GM23338 (cell line): ENCODE measurements around the gene TSPAN1. TPM values are rescaled to one million over a fixed set of nuclear protein-coding genes. Genes with fewer than 3 reads are reported as not detected.

ENCODE experiments used
- ATAC-seq: fragments of 200-7000 bp; cut with Tn5 transposase; 3 replicates; pipeline ENCODE4 v1.9.1; 2020
- DNase-seq: peaks from one replicate; pipeline ENCODE4 v3.0.0-alpha.2; 2015; ENCODE audit warnings: low spot score
- H2AFZ ChIP-seq: fragments of 200-600 bp; sonication (generic); 2 replicates; pipeline ENCODE4 v1.8.0; 2016; ENCODE audit warnings: antibody characterized with exemption, mild to moderate bottlenecking, moderate library complexity
- H3F3A ChIP-seq: fragments of 200-600 bp; sonication (generic); replicated peaks from 2 replicates; pipeline ENCODE4 v1.8.0; 2017; ENCODE audit warnings: antibody characterized with exemption, mixed run types, low read depth
- H3K27ac ChIP-seq: fragments of 200-600 bp; sonication (generic); 2 replicates; pipeline ENCODE4 v1.6.1; 2016; ENCODE audit warnings: low read depth
- H3K27me3 ChIP-seq: fragments of 200-600 bp; sonication (generic); 2 replicates; pipeline ENCODE4 v1.8.0; 2016; ENCODE audit warnings: mild to moderate bottlenecking, mixed run types, moderate library complexity; ENCODE audit not compliant: insufficient read depth
- H3K36me3 ChIP-seq: fragments of 200-600 bp; sonication (generic); 2 replicates; pipeline ENCODE4 v1.8.0; 2016; ENCODE audit warnings: mild to moderate bottlenecking; ENCODE audit not compliant: insufficient read depth
- H3K4me1 ChIP-seq: fragments of 200-600 bp; sonication (generic); 2 replicates; pipeline ENCODE4 v1.8.0; 2016; ENCODE audit warnings: mild to moderate bottlenecking, moderate library complexity; ENCODE audit not compliant: insufficient read depth
- H3K4me2 ChIP-seq: fragments of 200-600 bp; sonication (generic); 2 replicates; pipeline ENCODE4 v1.7.1; 2017; ENCODE audit warnings: mixed run types
- H3K4me3 ChIP-seq: fragments of 200-600 bp; sonication (generic); 2 replicates; pipeline ENCODE4 v1.6.1; 2016; ENCODE audit warnings: mixed run types
- H3K79me2 ChIP-seq: fragments of 200-600 bp; sonication (generic); replicated peaks from 2 replicates; pipeline ENCODE4 v1.8.0; 2017; ENCODE audit warnings: mild to moderate bottlenecking; ENCODE audit not compliant: insufficient read depth
- H3K9me2 ChIP-seq: fragments of 200-600 bp; sonication (generic); 2 replicates; pipeline ENCODE4 v1.8.0; 2017; ENCODE audit not compliant: insufficient read depth
- H4K20me1 ChIP-seq: fragments of 200-600 bp; sonication (generic); replicated peaks from 2 replicates; pipeline ENCODE4 v1.8.0; 2017; ENCODE audit warnings: mild to moderate bottlenecking; ENCODE audit not compliant: insufficient read depth
- H3K27ac Mint-ChIP-seq: 2 replicates; pipeline ENCODE4 v1.8.0; 2020; ENCODE audit warnings: inconsistent platforms, mild to moderate bottlenecking, moderate library complexity, mixed read lengths
- H3K27me3 Mint-ChIP-seq: 3 replicates; pipeline ENCODE4 v1.8.0; 2022; ENCODE audit warnings: low read depth, mild to moderate bottlenecking, moderate library complexity, mixed read lengths, inconsistent platforms; ENCODE audit not compliant: insufficient read depth, poor library complexity
- H3K36me3 Mint-ChIP-seq: 3 replicates; pipeline ENCODE4 v1.8.0; 2021; ENCODE audit warnings: low read depth, mild to moderate bottlenecking, inconsistent platforms, moderate library complexity, mixed read lengths
- H3K4me1 Mint-ChIP-seq: 3 replicates; pipeline ENCODE4 v1.8.0; 2020; ENCODE audit warnings: mild to moderate bottlenecking, inconsistent platforms, mixed read lengths
- H3K4me3 Mint-ChIP-seq: 3 replicates; pipeline ENCODE4 v1.8.0; 2021; ENCODE audit warnings: moderate library complexity, mild to moderate bottlenecking, inconsistent platforms, mixed read lengths
- H3K9me3 Mint-ChIP-seq: 3 replicates; pipeline ENCODE4 v1.8.0; 2020; ENCODE audit warnings: moderate library complexity, mild to moderate bottlenecking, inconsistent platforms, mixed read lengths
- CREB1 ChIP-seq: fragments of 250-450 bp; sonication (Bioruptor Pico); IDR thresholded peaks from 2 replicates; pipeline ENCODE4 v1.5.0; 2020; ENCODE audit warnings: low read depth, mild to moderate bottlenecking, moderate library complexity
- EZH2 ChIP-seq: fragments of 200-600 bp; sonication (generic); IDR thresholded peaks from one replicate; pipeline ENCODE4 v1.8.0; 2017; ENCODE audit warnings: antibody characterized with exemption, mild to moderate bottlenecking, low read depth; ENCODE audit not compliant: unreplicated experiment
- EZH2phosphoT487 ChIP-seq: fragments of 200-600 bp; sonication (generic); IDR thresholded peaks from one replicate; pipeline ENCODE4 v1.8.1; 2018; ENCODE audit warnings: antibody characterized with exemption; ENCODE audit not compliant: unreplicated experiment
- JUNB ChIP-seq: IDR thresholded peaks from one replicate; pipeline ENCODE4 v1.6.1; 2016; ENCODE audit warnings: antibody characterized with exemption; ENCODE audit not compliant: unreplicated experiment
- NANOG ChIP-seq: IDR thresholded peaks from 2 replicates; pipeline ENCODE4 v1.6.1; 2016; ENCODE audit warnings: antibody characterized with exemption, borderline replicate concordance
- POLR2AphosphoS5 ChIP-seq: IDR thresholded peaks from 2 replicates; pipeline ENCODE4 v1.6.1; 2016; ENCODE audit warnings: antibody characterized with exemption, low read depth
- STAT1 ChIP-seq: IDR thresholded peaks from one replicate; pipeline ENCODE4 v1.6.1; 2016; ENCODE audit warnings: antibody characterized with exemption; ENCODE audit not compliant: unreplicated experiment
- ZNF114 ChIP-seq: fragments of 250-450 bp; sonication (Bioruptor Pico); IDR thresholded peaks from 2 replicates; pipeline ENCODE4 v1.5.0; 2020; ENCODE audit warnings: mild to moderate bottlenecking, moderate library complexity
- ZNF331 ChIP-seq: fragments of 250-450 bp; sonication (Bioruptor Pico); IDR thresholded peaks from 2 replicates; pipeline ENCODE4 v1.5.0; 2020; ENCODE audit warnings: low read depth, mild to moderate bottlenecking, moderate library complexity
- polyA plus RNA-seq: library from polyadenylated mRNA; unstranded; fragments of >200 nt; fragmentation: Nextera tagmentation; extraction: Ambion mirVana; gene quantifications from 2 replicates; pipeline ENCODE4 v1.2.1, GENCODE V29; 2016
- total RNA-seq: library from RNA; depleted of rRNA; stranded (reverse); fragments of >200 nt; shearing (Covaris generic); gene quantifications from 2 replicates; pipeline ENCODE4 v1.2.3, GENCODE V29; 2014
- TF ChIP-seq, protein P1 (sequence below): fragments of 250-450 bp; sonication (Bioruptor Pico); IDR thresholded peaks from 2 replicates; pipeline ENCODE4 v1.5.0; 2020; ENCODE audit warnings: mild to moderate bottlenecking, moderate library complexity
- TF ChIP-seq, protein P2 (sequence below): IDR thresholded peaks from one replicate; pipeline ENCODE4 v1.6.1; 2018; ENCODE audit warnings: antibody characterized with exemption; ENCODE audit not compliant: unreplicated experiment
- TF ChIP-seq, protein P3 (sequence below): IDR thresholded peaks from 2 replicates; pipeline ENCODE4 v1.6.1; 2016; ENCODE audit warnings: antibody characterized with exemption
- TF ChIP-seq, protein P4 (sequence below), 2 experiments: fragments of 200-600 bp in 1 of 2; sonication (generic) in 1 of 2; conservative IDR thresholded peaks; 2 replicates each; pipeline versions ENCODE4 v1.5.1 to v1.6.1; 2016 to 2017; ENCODE audit warnings: antibody characterized with exemption in 2 of 2, low read depth in 2 of 2, mild to moderate bottlenecking in 2 of 2, moderate library complexity in 1 of 2

The TSPAN1 gene
- total and polyA plus RNA-seq, 2 experiments from 2014 or later: not detected

DNA sequence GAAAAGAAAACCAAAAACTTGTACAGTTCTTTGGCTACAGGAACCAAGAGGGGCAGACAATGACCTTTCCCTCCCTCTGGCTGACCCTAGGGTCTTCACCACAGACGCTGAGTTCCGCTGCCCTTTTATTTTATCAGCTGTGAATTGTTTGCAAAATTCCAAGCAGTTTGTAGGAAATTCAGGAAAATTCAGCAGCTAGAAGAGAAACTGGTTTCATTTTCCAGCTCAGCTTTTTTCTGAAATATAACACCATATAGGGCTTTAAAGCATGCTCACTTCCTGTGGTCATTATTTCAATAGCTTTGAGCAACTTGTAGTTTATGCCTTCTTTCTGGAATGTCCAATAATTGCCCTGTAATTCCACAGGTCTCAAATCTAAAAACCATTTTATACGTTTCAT, 37.0 kb upstream of the TSPAN1 start:
- Histone ChIP-seq H3K36me3 (no peaks in the 10 kb centered on the region), H3K4me2 (no peak overlapping the region), H3K27me3 (no peaks in the 10 kb centered on the region), H3F3A (peaks cover 4% of the 10 kb centered on the region; the same call in 1 of the 2 replicates), H3K27ac (no peak overlapping the region), H3K4me3 (no peak overlapping the region), H3K79me2 (no peaks in the 10 kb centered on the region), H4K20me1 (no peaks in the 10 kb centered on the region), H2AFZ (no peak overlapping the region), H3K9me2 (no peaks in the 10 kb centered on the region; the same call in 1 of the 2 replicates), H3K4me1 (peaks cover 10% of the 10 kb centered on the region)
- TF ChIP-seq CREB1 (CRISPR knock-in tag) (no peak), JUNB (no peak), NANOG (no peak), EZH2 (no peak), ZNF114 (CRISPR knock-in tag) (no peak), ZNF331 (CRISPR knock-in tag) (no peak), STAT1 (no peak), POLR2AphosphoS5 (no peak), EZH2phosphoT487 (no peak)
- TF ChIP-seq, protein P1, sequence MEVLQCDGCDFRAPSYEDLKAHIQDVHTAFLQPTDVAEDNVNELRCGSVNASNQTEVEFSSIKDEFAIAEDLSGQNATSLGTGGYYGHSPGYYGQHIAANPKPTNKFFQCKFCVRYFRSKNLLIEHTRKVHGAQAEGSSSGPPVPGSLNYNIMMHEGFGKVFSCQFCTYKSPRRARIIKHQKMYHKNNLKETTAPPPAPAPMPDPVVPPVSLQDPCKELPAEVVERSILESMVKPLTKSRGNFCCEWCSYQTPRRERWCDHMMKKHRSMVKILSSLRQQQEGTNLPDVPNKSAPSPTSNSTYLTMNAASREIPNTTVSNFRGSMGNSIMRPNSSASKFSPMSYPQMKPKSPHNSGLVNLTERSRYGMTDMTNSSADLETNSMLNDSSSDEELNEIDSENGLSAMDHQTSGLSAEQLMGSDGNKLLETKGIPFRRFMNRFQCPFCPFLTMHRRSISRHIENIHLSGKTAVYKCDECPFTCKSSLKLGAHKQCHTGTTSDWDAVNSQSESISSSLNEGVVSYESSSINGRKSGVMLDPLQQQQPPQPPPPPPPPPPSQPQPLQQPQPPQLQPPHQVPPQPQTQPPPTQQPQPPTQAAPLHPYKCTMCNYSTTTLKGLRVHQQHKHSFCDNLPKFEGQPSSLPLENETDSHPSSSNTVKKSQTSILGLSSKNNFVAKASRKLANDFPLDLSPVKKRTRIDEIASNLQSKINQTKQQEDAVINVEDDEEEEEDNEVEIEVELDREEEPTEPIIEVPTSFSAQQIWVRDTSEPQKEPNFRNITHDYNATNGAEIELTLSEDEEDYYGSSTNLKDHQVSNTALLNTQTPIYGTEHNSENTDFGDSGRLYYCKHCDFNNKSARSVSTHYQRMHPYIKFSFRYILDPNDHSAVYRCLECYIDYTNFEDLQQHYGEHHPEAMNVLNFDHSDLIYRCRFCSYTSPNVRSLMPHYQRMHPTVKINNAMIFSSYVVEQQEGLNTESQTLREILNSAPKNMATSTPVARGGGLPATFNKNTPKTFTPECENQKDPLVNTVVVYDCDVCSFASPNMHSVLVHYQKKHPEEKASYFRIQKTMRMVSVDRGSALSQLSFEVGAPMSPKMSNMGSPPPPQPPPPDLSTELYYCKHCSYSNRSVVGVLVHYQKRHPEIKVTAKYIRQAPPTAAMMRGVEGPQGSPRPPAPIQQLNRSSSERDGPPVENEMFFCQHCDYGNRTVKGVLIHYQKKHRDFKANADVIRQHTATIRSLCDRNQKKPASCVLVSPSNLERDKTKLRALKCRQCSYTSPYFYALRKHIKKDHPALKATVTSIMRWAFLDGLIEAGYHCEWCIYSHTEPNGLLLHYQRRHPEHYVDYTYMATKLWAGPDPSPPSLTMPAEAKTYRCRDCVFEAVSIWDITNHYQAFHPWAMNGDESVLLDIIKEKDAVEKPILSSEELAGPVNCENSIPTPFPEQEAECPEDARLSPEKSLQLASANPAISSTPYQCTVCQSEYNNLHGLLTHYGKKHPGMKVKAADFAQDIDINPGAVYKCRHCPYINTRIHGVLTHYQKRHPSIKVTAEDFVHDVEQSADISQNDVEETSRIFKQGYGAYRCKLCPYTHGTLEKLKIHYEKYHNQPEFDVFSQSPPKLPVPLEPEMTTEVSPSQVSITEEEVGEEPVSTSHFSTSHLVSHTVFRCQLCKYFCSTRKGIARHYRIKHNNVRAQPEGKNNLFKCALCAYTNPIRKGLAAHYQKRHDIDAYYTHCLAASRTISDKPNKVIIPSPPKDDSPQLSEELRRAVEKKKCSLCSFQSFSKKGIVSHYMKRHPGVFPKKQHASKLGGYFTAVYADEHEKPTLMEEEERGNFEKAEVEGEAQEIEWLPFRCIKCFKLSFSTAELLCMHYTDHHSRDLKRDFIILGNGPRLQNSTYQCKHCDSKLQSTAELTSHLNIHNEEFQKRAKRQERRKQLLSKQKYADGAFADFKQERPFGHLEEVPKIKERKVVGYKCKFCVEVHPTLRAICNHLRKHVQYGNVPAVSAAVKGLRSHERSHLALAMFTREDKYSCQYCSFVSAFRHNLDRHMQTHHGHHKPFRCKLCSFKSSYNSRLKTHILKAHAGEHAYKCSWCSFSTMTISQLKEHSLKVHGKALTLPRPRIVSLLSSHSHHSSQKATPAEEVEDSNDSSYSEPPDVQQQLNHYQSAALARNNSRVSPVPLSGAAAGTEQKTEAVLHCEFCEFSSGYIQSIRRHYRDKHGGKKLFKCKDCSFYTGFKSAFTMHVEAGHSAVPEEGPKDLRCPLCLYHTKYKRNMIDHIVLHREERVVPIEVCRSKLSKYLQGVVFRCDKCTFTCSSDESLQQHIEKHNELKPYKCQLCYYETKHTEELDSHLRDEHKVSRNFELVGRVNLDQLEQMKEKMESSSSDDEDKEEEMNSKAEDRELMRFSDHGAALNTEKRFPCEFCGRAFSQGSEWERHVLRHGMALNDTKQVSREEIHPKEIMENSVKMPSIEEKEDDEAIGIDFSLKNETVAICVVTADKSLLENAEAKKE (CRISPR knock-in tag): no peak
- TF ChIP-seq, protein P2, sequence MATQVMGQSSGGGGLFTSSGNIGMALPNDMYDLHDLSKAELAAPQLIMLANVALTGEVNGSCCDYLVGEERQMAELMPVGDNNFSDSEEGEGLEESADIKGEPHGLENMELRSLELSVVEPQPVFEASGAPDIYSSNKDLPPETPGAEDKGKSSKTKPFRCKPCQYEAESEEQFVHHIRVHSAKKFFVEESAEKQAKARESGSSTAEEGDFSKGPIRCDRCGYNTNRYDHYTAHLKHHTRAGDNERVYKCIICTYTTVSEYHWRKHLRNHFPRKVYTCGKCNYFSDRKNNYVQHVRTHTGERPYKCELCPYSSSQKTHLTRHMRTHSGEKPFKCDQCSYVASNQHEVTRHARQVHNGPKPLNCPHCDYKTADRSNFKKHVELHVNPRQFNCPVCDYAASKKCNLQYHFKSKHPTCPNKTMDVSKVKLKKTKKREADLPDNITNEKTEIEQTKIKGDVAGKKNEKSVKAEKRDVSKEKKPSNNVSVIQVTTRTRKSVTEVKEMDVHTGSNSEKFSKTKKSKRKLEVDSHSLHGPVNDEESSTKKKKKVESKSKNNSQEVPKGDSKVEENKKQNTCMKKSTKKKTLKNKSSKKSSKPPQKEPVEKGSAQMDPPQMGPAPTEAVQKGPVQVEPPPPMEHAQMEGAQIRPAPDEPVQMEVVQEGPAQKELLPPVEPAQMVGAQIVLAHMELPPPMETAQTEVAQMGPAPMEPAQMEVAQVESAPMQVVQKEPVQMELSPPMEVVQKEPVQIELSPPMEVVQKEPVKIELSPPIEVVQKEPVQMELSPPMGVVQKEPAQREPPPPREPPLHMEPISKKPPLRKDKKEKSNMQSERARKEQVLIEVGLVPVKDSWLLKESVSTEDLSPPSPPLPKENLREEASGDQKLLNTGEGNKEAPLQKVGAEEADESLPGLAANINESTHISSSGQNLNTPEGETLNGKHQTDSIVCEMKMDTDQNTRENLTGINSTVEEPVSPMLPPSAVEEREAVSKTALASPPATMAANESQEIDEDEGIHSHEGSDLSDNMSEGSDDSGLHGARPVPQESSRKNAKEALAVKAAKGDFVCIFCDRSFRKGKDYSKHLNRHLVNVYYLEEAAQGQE: no peak
- TF ChIP-seq, protein P3, sequence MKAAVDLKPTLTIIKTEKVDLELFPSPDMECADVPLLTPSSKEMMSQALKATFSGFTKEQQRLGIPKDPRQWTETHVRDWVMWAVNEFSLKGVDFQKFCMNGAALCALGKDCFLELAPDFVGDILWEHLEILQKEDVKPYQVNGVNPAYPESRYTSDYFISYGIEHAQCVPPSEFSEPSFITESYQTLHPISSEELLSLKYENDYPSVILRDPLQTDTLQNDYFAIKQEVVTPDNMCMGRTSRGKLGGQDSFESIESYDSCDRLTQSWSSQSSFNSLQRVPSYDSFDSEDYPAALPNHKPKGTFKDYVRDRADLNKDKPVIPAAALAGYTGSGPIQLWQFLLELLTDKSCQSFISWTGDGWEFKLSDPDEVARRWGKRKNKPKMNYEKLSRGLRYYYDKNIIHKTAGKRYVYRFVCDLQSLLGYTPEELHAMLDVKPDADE: no peak
- TF ChIP-seq, protein P4, sequence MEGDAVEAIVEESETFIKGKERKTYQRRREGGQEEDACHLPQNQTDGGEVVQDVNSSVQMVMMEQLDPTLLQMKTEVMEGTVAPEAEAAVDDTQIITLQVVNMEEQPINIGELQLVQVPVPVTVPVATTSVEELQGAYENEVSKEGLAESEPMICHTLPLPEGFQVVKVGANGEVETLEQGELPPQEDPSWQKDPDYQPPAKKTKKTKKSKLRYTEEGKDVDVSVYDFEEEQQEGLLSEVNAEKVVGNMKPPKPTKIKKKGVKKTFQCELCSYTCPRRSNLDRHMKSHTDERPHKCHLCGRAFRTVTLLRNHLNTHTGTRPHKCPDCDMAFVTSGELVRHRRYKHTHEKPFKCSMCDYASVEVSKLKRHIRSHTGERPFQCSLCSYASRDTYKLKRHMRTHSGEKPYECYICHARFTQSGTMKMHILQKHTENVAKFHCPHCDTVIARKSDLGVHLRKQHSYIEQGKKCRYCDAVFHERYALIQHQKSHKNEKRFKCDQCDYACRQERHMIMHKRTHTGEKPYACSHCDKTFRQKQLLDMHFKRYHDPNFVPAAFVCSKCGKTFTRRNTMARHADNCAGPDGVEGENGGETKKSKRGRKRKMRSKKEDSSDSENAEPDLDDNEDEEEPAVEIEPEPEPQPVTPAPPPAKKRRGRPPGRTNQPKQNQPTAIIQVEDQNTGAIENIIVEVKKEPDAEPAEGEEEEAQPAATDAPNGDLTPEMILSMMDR (conservative IDR thresholded peaks at IDR 0.05; ENCODE audit: low read depth in 2 of 2): no peak
- no peaks in the 10 kb centered on the region for H3K9me3 Mint-ChIP-seq
- H3K27ac Mint-ChIP-seq: no peak overlapping the region
- H3K4me3 Mint-ChIP-seq: no peak overlapping the region
- no peak for DNase-seq
- no peaks in the 10 kb centered on the region for H3K36me3 Mint-ChIP-seq
- no peak for ATAC-seq
- peaks cover 5% of the 10 kb centered on the region for H3K27me3 Mint-ChIP-seq
- peaks cover 15% of the 10 kb centered on the region for H3K4me1 Mint-ChIP-seq
